Neural cell (in vitro differentiated cells): ENCODE data around the gene RYR2.

Source experiments
- CTCF ChIP-seq: fragments of 450-650 bp; IDR thresholded peaks from 2 replicates; pipeline ENCODE4 v1.5.1; 2014; ENCODE audit warnings: antibody characterized with exemption, mild to moderate bottlenecking, moderate library complexity; ENCODE audit not compliant: poor library complexity, severe bottlenecking
- POLR2AphosphoS5 ChIP-seq: IDR thresholded peaks from 2 replicates; pipeline ENCODE4 v1.6.1; 2012

- TF ChIP-seq POLR2AphosphoS5: no peak
- no peak for TF ChIP-seq CTCF
These were observed 541.3 kb downstream of the RYR2 start for GRCh38 chr1:237583270-237583669.
